Loucy (cell line): ENCODE results near the gene AQP7.
"Not testable (repeated sequence)": the region's sequence is repeated elsewhere in the genome, so short reads cannot be mapped to it uniquely, and the experiment has no call there.

Experiments used
- H2AFZ ChIP-seq: fragments of 200-600 bp; sonication (generic); 2 replicates; pipeline ENCODE4 v1.6.0; 2016; ENCODE audit warnings: antibody characterized with exemption, mild to moderate bottlenecking, low read length, moderate library complexity
- H3F3A ChIP-seq: fragments of 200-600 bp; 2 replicates; pipeline ENCODE4 v1.6.0; 2016; ENCODE audit warnings: antibody characterized with exemption, low read depth, mild to moderate bottlenecking
- H3K27me3 ChIP-seq: fragments of 200-600 bp; sonication (generic); 2 replicates; pipeline ENCODE4 v1.6.1; 2014; ENCODE audit warnings: low read length, mild to moderate bottlenecking; ENCODE audit not compliant: insufficient read depth, poor library complexity, severe bottlenecking
- H3K36me3 ChIP-seq: fragments of 200-600 bp; sonication (generic); 2 replicates; pipeline ENCODE4 v1.6.1; 2016; ENCODE audit warnings: low read length; ENCODE audit not compliant: insufficient read depth
- H3K4me1 ChIP-seq: fragments of 200-600 bp; sonication (generic); 2 replicates; pipeline ENCODE4 v1.5.1; 2014; ENCODE audit warnings: low read length, mild to moderate bottlenecking; ENCODE audit not compliant: insufficient read depth, poor library complexity, severe bottlenecking
- H3K4me2 ChIP-seq: fragments of 200-600 bp; sonication (generic); 2 replicates; pipeline ENCODE4 v1.6.0; 2014; ENCODE audit warnings: antibody characterized with exemption, low read length, low read depth, mild to moderate bottlenecking; ENCODE audit not compliant: poor library complexity, severe bottlenecking
- H3K4me3 ChIP-seq: fragments of 200-600 bp; sonication (generic); 2 replicates; pipeline ENCODE4 v1.5.1; 2014; ENCODE audit warnings: low read length, mild to moderate bottlenecking, mixed read lengths; ENCODE audit not compliant: poor library complexity, severe bottlenecking
- H3K79me2 ChIP-seq: fragments of 200-600 bp; sonication (generic); 2 replicates; pipeline ENCODE4 v1.6.1; 2014; ENCODE audit warnings: low read length; ENCODE audit not compliant: insufficient read depth
- H3K9ac ChIP-seq: fragments of 200-600 bp; sonication (generic); 2 replicates; pipeline ENCODE4 v1.6.0; 2014; ENCODE audit warnings: mild to moderate bottlenecking, low read depth, low read length, moderate library complexity; ENCODE audit not compliant: poor library complexity, severe bottlenecking
- H3K9me2 ChIP-seq: fragments of 200-600 bp; sonication (generic); replicated peaks from 2 replicates; pipeline ENCODE4 v1.6.1; 2016; ENCODE audit warnings: low read depth, low read length, mixed read lengths
- H3K9me3 ChIP-seq: fragments of 200-600 bp; sonication (generic); 2 replicates; pipeline ENCODE4 v1.6.1; 2014; ENCODE audit warnings: mild to moderate bottlenecking, antibody characterized with exemption, low read length, low read depth; ENCODE audit not compliant: insufficient read depth
- H4K20me1 ChIP-seq: fragments of 200-600 bp; sonication (generic); 2 replicates; pipeline ENCODE4 v1.6.0; 2014; ENCODE audit warnings: antibody characterized with exemption, low read length, mild to moderate bottlenecking; ENCODE audit not compliant: insufficient read depth, poor library complexity, severe bottlenecking
- CTCF ChIP-seq: fragments of 200-600 bp; sonication (generic); conservative IDR thresholded peaks from 2 replicates; pipeline ENCODE4 v1.5.1; 2014; ENCODE audit warnings: mild to moderate bottlenecking, antibody characterized with exemption, low read length
- EZH2phosphoT487 ChIP-seq: fragments of 200-600 bp; IDR thresholded peaks from 2 replicates; pipeline ENCODE4 v1.6.1; 2018; ENCODE audit warnings: antibody characterized with exemption, mild to moderate bottlenecking, moderate library complexity, borderline replicate concordance

The AQP7 gene

GRCh38 chr9:33366979-33367480 lies 35.3 kb downstream of the AQP7 start:
- H3K4me2 ChIP-seq, result no peak overlapping the region
- H3K27me3 ChIP-seq, result no peaks in the 10 kb centered on the region
- no peaks in the 10 kb centered on the region for H3K4me1 ChIP-seq
- H3F3A ChIP-seq, result no peaks in the 10 kb centered on the region
- H3K4me3 ChIP-seq, result no peak overlapping the region
- no peak overlapping the region for H2AFZ ChIP-seq
- H3K79me2 ChIP-seq, result no peaks in the 10 kb centered on the region
- H3K36me3 ChIP-seq, result peaks cover 66% of the 10 kb centered on the region; the same call in 1 of the 2 replicates
- TF ChIP-seq EZH2phosphoT487 (no peak), CTCF (no peak)
- no peaks in the 10 kb centered on the region for H4K20me1 ChIP-seq
- no peaks in the 10 kb centered on the region for H3K9me3 ChIP-seq
- H3K9me2 ChIP-seq, result no peaks in the 10 kb centered on the region
- no peak overlapping the region for H3K9ac ChIP-seq

GRCh38 chr9:33364814-33365213 lies 37.6 kb downstream of the AQP7 start:
- not testable (repeated sequence) for H3K9ac ChIP-seq, H2AFZ ChIP-seq, H4K20me1 ChIP-seq, H3K9me3 ChIP-seq, H3K9me2 ChIP-seq, H3K4me2 ChIP-seq, H3K4me1 ChIP-seq, H3K4me3 ChIP-seq, H3F3A ChIP-seq, H3K79me2 ChIP-seq, H3K27me3 ChIP-seq
- peaks cover 47% of the 10 kb centered on the region; the same call in 1 of the 2 replicates for H3K36me3 ChIP-seq

- H3K9me2 ChIP-seq, result no peaks in the 10 kb centered on the region
- no peak overlapping the region for H3K9ac ChIP-seq
- peaks cover 41% of the 10 kb centered on the region; the same call in 1 of the 2 replicates for H3K36me3 ChIP-seq
- no peaks in the 10 kb centered on the region for H3K27me3 ChIP-seq
- H2AFZ ChIP-seq, result no peak overlapping the region
- no peaks in the 10 kb centered on the region for H4K20me1 ChIP-seq
- H3F3A ChIP-seq, result no peaks in the 10 kb centered on the region
- H3K4me2 ChIP-seq, result no peak overlapping the region
- H3K9me3 ChIP-seq, result no peaks in the 10 kb centered on the region
- H3K4me3 ChIP-seq, result no peak overlapping the region
- no peaks in the 10 kb centered on the region for H3K4me1 ChIP-seq
- TF ChIP-seq CTCF (no peak), EZH2phosphoT487 (no peak)
- no peaks in the 10 kb centered on the region for H3K79me2 ChIP-seq
Measured at GRCh38 chr9:33364127-33364526, 38.2 kb downstream of the AQP7 start.

GRCh38 chr9:33358641-33359040 lies 43.7 kb downstream of the AQP7 start:
- H3K27me3 ChIP-seq, H3K9ac ChIP-seq, H3K36me3 ChIP-seq, H3K4me3 ChIP-seq, H3K4me1 ChIP-seq, H3K9me3 ChIP-seq, H4K20me1 ChIP-seq, H3K4me2 ChIP-seq, H3F3A ChIP-seq, H3K79me2 ChIP-seq, H2AFZ ChIP-seq, H3K9me2 ChIP-seq: not testable (repeated sequence)
